WERI-Rb-1 (cell line): ENCODE results near the gene SRRD.

Source experiments
- DNase-seq: peaks from one replicate; pipeline ENCODE4 v3.0.0-alpha.2; 2020
- H3K27ac ChIP-seq: fragments of 250-450 bp; sonication (Bioruptor Pico); 2 replicates; pipeline ENCODE4 v1.5.1; 2020; ENCODE audit warnings: mild to moderate bottlenecking, moderate library complexity
- H3K27me3 ChIP-seq: fragments of 250-450 bp; sonication (Bioruptor Pico); 2 replicates; pipeline ENCODE4 v1.5.1; 2021; ENCODE audit warnings: mild to moderate bottlenecking, low read depth, moderate library complexity; ENCODE audit not compliant: insufficient read depth, severe bottlenecking
- H3K36me3 ChIP-seq: fragments of 250-450 bp; sonication (Bioruptor Pico); 2 replicates; pipeline ENCODE4 v1.5.1; 2020; ENCODE audit warnings: mild to moderate bottlenecking, moderate library complexity
- H3K4me3 ChIP-seq: 2 replicates; pipeline ENCODE4 v1.5.1; 2011; ENCODE audit warnings: low read depth, mild to moderate bottlenecking, control low read depth, low read length
- H3K9me3 ChIP-seq: fragments of 250-450 bp; sonication (Bioruptor Pico); 2 replicates; pipeline ENCODE4 v1.5.1; 2021; ENCODE audit warnings: mild to moderate bottlenecking, moderate library complexity; ENCODE audit not compliant: severe bottlenecking
- TF ChIP-seq, protein P1 (sequence below): IDR thresholded peaks from 2 replicates; pipeline ENCODE4 v1.5.1; 2011; ENCODE audit warnings: low read depth, mild to moderate bottlenecking, control low read depth, inconsistent platforms, low read length

The SRRD gene

GRCh38 chr22:26446808-26447515 is 36.7 kb upstream of the SRRD start:
- Histone ChIP-seq H3K4me3 (no peak overlapping the region; the same call in 1 of the 2 replicates), H3K27me3 (no peaks in the 10 kb centered on the region), H3K36me3 (peaks cover 27% of the 10 kb centered on the region), H3K9me3 (no peaks in the 10 kb centered on the region), H3K27ac (peak overlapping the region; percentile 86)
- DNase-seq, result no peak
- TF ChIP-seq, protein P1, sequence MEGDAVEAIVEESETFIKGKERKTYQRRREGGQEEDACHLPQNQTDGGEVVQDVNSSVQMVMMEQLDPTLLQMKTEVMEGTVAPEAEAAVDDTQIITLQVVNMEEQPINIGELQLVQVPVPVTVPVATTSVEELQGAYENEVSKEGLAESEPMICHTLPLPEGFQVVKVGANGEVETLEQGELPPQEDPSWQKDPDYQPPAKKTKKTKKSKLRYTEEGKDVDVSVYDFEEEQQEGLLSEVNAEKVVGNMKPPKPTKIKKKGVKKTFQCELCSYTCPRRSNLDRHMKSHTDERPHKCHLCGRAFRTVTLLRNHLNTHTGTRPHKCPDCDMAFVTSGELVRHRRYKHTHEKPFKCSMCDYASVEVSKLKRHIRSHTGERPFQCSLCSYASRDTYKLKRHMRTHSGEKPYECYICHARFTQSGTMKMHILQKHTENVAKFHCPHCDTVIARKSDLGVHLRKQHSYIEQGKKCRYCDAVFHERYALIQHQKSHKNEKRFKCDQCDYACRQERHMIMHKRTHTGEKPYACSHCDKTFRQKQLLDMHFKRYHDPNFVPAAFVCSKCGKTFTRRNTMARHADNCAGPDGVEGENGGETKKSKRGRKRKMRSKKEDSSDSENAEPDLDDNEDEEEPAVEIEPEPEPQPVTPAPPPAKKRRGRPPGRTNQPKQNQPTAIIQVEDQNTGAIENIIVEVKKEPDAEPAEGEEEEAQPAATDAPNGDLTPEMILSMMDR, result no peak

DNA sequence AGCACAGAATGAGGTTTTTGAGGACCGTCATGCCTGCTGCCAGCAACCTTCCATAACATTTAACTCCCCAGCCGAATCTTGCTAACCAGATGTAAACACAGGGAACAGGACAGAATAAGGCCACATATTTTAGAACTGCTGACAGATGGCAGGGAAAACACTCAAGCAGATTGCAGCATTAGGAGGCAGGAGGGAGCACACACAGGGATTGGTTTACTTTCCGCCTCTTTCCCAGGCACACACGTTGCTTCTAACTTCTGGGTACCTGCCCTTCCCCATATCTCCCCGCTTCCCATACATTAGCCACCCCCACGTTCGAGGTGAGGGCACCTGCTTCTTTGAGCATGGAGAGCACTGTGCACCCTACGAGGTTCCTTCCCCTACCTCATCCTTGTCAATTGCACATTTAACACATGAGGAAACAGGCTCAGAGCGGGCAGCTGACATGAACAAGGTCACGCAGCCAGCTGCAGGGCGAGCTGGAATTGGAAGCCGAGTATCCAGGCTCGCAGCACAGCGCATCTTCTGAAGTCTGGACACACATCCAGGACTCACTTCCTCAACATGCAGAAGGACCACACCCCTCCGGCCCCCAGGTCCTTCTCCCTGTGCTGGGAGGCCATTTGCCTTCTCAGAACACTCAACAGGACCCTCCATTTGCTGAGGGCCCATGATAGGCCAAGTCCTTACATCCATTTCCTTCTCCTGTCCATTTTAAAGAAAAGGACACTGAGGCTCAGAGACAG is 35.9 kb upstream of the SRRD start:
- Histone ChIP-seq H3K36me3 (peaks cover 24% of the 10 kb centered on the region), H3K27me3 (no peaks in the 10 kb centered on the region), H3K4me3 (no peak overlapping the region), H3K27ac (peak overlapping the region; percentile 86), H3K9me3 (no peaks in the 10 kb centered on the region)
- DNase-seq, result peak; percentile 48
- TF ChIP-seq, protein P1, result no peak

GRCh38 chr22:26448334-26448733 is 35.3 kb upstream of the SRRD start:
- H3K27ac ChIP-seq, result peak overlapping the region; percentile 86
- TF ChIP-seq, protein P1, result no peak
- no peaks in the 10 kb centered on the region for H3K27me3 ChIP-seq
- no peak for DNase-seq
- peaks cover 28% of the 10 kb centered on the region for H3K36me3 ChIP-seq
- H3K4me3 ChIP-seq, result no peak overlapping the region
- no peaks in the 10 kb centered on the region for H3K9me3 ChIP-seq

DNA sequence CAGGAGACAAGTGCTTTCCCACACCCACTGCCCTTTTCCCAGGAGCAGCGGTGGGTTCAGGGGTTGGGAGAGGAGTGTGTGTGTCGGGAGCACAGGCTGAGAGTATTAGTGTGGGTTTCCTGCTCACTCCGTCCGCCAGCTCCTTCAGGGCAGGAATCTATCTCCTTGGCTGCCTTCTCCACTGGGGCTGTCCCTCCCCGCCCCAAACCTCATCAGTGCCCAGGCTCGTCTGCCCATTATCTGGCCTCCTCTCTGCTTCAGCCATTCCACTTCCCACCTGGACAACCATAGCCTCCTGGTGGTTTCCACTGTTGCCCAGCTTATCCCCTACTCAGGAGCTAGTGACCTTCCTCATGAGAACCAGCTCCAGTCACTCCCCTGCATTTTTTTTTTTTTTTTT is 34.7 kb upstream of the SRRD start:
- no peak for DNase-seq
- H3K36me3 ChIP-seq, result peaks cover 29% of the 10 kb centered on the region

GRCh38 chr22:26450453-26451185 is 33.1 kb upstream of the SRRD start:
- peak; percentile 60 for DNase-seq
- H3K9me3 ChIP-seq, result no peaks in the 10 kb centered on the region
- TF ChIP-seq, protein P1, result no peak
- no peaks in the 10 kb centered on the region for H3K27me3 ChIP-seq
- H3K27ac ChIP-seq, result peak overlapping the region; percentile 65
- no peak overlapping the region for H3K4me3 ChIP-seq
- peaks cover 25% of the 10 kb centered on the region for H3K36me3 ChIP-seq

More for the DNA sequence above, 34.7 kb upstream of the SRRD start:
- TF ChIP-seq, protein P1, result no peak
- Histone ChIP-seq H3K9me3 (no peaks in the 10 kb centered on the region), H3K27ac (peak overlapping the region; percentile 86), H3K4me3 (no peak overlapping the region), H3K27me3 (no peaks in the 10 kb centered on the region)
